Mucosa of rectum (tissue), 2 donors: ENCODE measurements around the gene NPAS3.

Source experiments
- H3K27ac ChIP-seq, 2 donors: one replicate each; pipeline ENCODE4 v1.7.0; 2013; ENCODE audit warnings: inconsistent platforms in 2 of 2, low read depth in 2 of 2, low read length in 2 of 2
- H3K27me3 ChIP-seq, 2 donors: one replicate each; pipeline ENCODE4 v1.7.0; 2013; ENCODE audit warnings: low read length in 2 of 2; ENCODE audit not compliant: control insufficient read depth in 2 of 2, insufficient read depth in 2 of 2
- H3K36me3 ChIP-seq, 2 donors: one replicate each; pipeline ENCODE4 v1.7.0; 2013; ENCODE audit warnings: low read length in 2 of 2; ENCODE audit not compliant: control insufficient read depth in 2 of 2, insufficient read depth in 2 of 2
- H3K4me1 ChIP-seq, 2 donors: one replicate each; pipeline ENCODE4 v1.7.0; 2013; ENCODE audit warnings: low read length in 2 of 2, mild to moderate bottlenecking in 1 of 2; ENCODE audit not compliant: control insufficient read depth in 2 of 2, insufficient read depth in 2 of 2
- H3K4me3 ChIP-seq, 2 donors: one replicate each; pipeline ENCODE4 v1.7.0; 2013; ENCODE audit warnings: low read length in 2 of 2
- H3K9ac ChIP-seq, 2 donors: one replicate each; pipeline ENCODE4 v1.7.0; 2013; ENCODE audit warnings: low read length in 2 of 2, low read depth in 1 of 2, mild to moderate bottlenecking in 1 of 2
- H3K9me3 ChIP-seq, 2 donors: one replicate each; pipeline ENCODE4 v1.7.0; 2013; ENCODE audit warnings: low read length in 2 of 2; ENCODE audit not compliant: control insufficient read depth in 2 of 2
- donor health status: healthy.
- donor health status: Normal muscosa, but diverticular disease.

The NPAS3 gene

DNA sequence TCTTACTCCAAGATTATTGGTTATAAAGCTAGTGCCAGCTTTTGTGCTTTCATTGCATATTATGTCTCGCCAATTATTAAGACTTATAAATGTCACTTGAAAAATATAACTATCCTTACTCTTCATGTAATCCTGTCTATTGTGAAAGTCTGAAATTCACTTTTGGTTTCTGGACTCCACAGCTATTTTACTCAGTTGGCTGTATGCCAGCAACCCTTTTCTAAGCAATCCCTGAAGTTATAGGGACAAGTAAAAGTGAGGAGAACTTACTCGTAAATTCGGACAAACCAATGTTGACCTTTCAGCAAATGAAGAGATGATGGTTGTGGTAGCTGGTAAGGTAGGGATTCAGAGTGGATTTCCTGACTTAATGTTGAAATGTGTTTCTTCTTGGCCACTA, 196.3 kb downstream of the NPAS3 start:
- Histone ChIP-seq H3K27me3 (no peaks in the 10 kb centered on the region), H3K4me3 (no peak overlapping the region), H3K4me1 (no peaks in the 10 kb centered on the region), H3K9ac (no peak overlapping the region), H3K36me3 (no peaks in the 10 kb centered on the region), H3K9me3 (no peaks in the 10 kb centered on the region), H3K27ac (no peak overlapping the region)

DNA sequence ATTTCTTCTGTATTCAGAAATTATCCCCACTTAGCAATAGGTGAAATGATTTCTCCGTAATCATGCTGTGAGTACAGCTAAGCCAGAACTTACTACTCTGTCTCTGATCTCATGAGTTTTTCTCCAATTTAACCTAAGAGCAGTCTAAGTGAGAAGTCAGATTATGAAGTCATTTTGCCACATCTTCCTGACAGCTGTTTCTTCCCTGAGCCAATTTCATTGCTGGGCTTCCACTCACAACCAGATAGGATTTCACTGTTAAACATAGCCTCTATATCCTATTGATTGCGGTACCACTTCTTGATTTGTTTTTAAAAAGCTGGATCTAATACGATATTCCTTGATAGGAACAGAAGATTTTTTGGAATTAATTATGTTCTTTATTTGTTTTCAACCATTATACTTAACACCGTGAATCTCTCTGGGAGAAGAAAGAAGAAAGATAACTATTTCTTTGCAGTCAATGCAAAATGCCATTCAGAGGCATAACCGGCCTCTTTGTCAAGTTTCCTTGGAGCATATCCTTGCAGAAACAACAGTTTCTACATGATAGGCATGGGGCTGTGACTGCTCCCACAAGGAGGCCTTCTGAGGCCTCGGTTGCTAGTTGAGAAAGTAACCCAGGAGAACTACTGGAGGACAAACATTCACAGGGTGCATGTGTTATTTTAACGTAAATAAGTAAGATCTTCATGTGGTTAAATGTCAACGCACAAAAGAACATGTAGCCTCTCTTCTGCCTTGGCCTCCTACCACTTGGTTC, 212.2 kb downstream of the NPAS3 start:
- Histone ChIP-seq H3K36me3 (no peaks in the 10 kb centered on the region), H3K4me1 (no peaks in the 10 kb centered on the region), H3K27me3 (no peaks in the 10 kb centered on the region), H3K9me3 (no peaks in the 10 kb centered on the region), H3K27ac (no peak overlapping the region), H3K4me3 (no peak overlapping the region), H3K9ac (no peak overlapping the region)

GRCh38 chr14:33163109-33163508, 224.4 kb downstream of the NPAS3 start:
- no peaks in the 10 kb centered on the region for H3K36me3 ChIP-seq
- H3K27me3 ChIP-seq = no peaks in the 10 kb centered on the region
- H3K4me1 ChIP-seq = no peaks in the 10 kb centered on the region
- no peak overlapping the region for H3K4me3 ChIP-seq
- H3K27ac ChIP-seq = no peak overlapping the region
- no peaks in the 10 kb centered on the region for H3K9me3 ChIP-seq
- H3K9ac ChIP-seq = no peak overlapping the region

- Histone ChIP-seq H3K27ac (no peak overlapping the region), H3K9ac (no peak overlapping the region), H3K27me3 (no peaks in the 10 kb centered on the region), H3K36me3 (no peaks in the 10 kb centered on the region), H3K4me3 (no peak overlapping the region), H3K9me3 (no peaks in the 10 kb centered on the region), H3K4me1 (no peaks in the 10 kb centered on the region)
Measured at GRCh38 chr14:33163600-33163999, 224.9 kb downstream of the NPAS3 start.

DNA sequence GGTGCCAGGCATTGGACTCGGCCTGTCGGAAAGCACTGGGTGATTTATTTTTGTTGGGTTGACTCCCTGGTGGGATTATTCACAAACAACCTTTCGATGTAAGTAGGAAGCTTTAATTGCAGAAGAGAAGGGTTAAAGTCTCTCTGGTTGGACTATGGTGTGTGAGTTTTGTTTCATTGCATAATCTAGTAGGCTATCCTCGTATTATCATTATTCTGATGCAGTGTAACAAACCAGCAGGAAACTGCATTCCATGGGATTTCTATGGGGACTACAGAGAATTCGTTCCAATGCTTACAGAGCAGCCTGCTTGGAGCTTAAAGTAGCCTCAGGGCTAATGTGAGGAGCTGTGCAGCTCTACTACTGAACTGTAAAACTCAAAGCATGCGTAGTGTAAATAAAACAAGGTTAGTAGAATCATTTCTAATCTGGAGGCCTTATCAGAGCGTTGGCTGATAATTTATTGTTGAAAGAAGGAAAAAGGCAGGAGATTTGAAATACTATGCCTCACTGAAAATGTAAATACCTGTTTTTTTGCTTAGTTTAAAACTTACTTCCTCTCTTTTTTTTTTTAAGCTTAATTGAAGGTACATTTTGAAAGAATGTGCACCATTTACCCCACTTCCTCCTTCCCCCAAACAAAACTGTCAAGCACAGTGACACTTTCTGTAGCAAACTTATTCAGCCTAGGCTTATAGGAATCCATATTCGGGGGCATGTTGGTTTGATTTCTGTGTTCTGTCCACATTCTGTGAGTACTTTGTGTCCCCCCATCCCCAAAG, 226.7 kb downstream of the NPAS3 start:
- no peaks in the 10 kb centered on the region for H3K36me3 ChIP-seq
- no peak overlapping the region for H3K4me3 ChIP-seq
- no peak overlapping the region for H3K27ac ChIP-seq
- no peak overlapping the region for H3K9ac ChIP-seq
- H3K27me3 ChIP-seq = no peaks in the 10 kb centered on the region
- H3K4me1 ChIP-seq = no peaks in the 10 kb centered on the region
- no peaks in the 10 kb centered on the region for H3K9me3 ChIP-seq

DNA sequence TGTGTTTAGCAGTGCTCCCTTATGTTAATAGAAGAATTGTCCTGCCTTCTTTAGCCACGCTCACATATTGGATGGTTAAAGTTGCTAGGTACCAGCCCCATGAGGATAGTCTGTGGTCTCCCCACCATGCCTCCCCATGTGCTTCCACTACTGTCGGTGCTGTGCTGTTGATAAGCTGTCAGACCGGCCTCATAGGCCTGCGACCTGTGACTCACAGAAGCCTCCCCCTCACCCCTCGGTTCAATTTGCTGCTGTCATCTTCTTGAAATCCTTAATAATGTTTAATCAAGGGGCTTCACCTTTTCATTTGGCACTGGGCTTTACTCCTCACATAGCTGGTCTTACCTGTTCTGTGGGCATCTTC, 227.2 kb downstream of the NPAS3 start:
- Histone ChIP-seq H3K9me3 (no peaks in the 10 kb centered on the region), H3K4me3 (no peak overlapping the region), H3K27ac (no peak overlapping the region), H3K4me1 (no peaks in the 10 kb centered on the region), H3K27me3 (no peaks in the 10 kb centered on the region), H3K36me3 (no peaks in the 10 kb centered on the region), H3K9ac (no peak overlapping the region)

DNA sequence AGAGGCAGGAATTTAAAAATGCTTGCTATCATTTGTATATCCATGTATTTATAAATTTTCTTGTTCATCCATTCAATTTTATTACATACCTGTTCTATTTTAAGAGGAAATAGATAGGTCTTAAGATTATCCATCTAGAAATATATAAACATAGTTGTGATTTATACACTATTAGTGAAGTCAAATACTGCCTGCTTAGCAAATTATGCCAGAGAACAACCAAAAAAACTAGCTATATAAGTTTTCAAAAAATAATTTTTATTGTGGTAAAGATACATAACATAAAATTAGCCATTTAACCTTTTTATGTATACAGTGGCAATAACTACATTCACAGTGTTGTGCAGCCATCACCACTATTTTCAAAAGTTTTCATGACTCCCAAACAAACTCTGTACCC, 237.3 kb downstream of the NPAS3 start:
- no peaks in the 10 kb centered on the region for H3K36me3 ChIP-seq
- H3K27me3 ChIP-seq = no peaks in the 10 kb centered on the region
- H3K9me3 ChIP-seq = no peaks in the 10 kb centered on the region
- no peak overlapping the region for H3K4me3 ChIP-seq
- no peaks in the 10 kb centered on the region for H3K4me1 ChIP-seq
- H3K9ac ChIP-seq = no peak overlapping the region
- no peak overlapping the region for H3K27ac ChIP-seq

DNA sequence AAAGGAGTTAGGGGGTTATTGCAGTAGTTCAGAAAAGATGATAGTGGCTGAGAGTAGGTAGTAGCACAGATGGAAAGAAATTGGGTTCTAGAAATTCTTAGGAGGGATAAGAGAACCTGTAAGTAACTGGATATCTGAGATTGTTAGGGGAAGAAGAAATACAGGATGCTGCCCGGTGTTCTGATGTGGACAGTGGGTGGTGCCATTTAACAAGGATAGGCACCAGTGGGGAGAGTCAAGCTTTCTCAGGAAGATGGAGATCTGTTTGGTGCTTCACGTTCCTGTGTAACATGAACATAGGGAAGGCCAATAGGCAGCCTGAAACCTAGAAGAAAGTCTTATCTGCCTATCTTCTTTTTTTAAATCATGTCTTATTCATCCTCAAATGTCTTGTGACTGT, 245.9 kb downstream of the NPAS3 start:
- H3K9me3 ChIP-seq = no peaks in the 10 kb centered on the region
- no peaks in the 10 kb centered on the region for H3K4me1 ChIP-seq

GRCh38 chr14:33186656-33187055, 248.0 kb downstream of the NPAS3 start:
- Histone ChIP-seq H3K9ac (no peak overlapping the region), H3K27me3 (no peaks in the 10 kb centered on the region), H3K27ac (no peak overlapping the region), H3K36me3 (no peaks in the 10 kb centered on the region), H3K4me3 (no peak overlapping the region), H3K4me1 (no peaks in the 10 kb centered on the region), H3K9me3 (no peaks in the 10 kb centered on the region)

More for the DNA sequence above, 245.9 kb downstream of the NPAS3 start:
- Histone ChIP-seq H3K9ac (no peak overlapping the region), H3K27ac (no peak overlapping the region), H3K36me3 (no peaks in the 10 kb centered on the region), H3K4me3 (no peak overlapping the region), H3K27me3 (no peaks in the 10 kb centered on the region)

- Histone ChIP-seq H3K27ac (no peak overlapping the region), H3K27me3 (no peaks in the 10 kb centered on the region), H3K36me3 (no peaks in the 10 kb centered on the region), H3K4me3 (no peak overlapping the region), H3K4me1 (no peaks in the 10 kb centered on the region), H3K9ac (no peak overlapping the region), H3K9me3 (no peaks in the 10 kb centered on the region)
Measured at GRCh38 chr14:33188880-33189279, 250.2 kb downstream of the NPAS3 start.
